ENCODE measurements around the gene RACK1.
"Not testable (repeated sequence)": the region's sequence is repeated elsewhere in the genome, so short reads cannot be mapped to it uniquely, and the experiment has no call there.

RACK1 gene

GRCh38 chr5:181217111-181217802 is 26.4 kb downstream of the RACK1 start:
- TF ChIP-seq CTCF (IDR thresholded peaks at IDR 0.05; ENCODE audit: low read depth, low read length, missing control alignments) = no peak
- H3K4me3 ChIP-seq (replicated peaks; ENCODE audit: low read depth, low read length) = peak overlapping the region; percentile 42
- DNase-seq (ENCODE audit: extremely low read depth, low read depth) = no peak

- DNase-seq (ENCODE audit: extremely low read depth, low read depth) = no peak
- TF ChIP-seq CTCF (IDR thresholded peaks at IDR 0.05; ENCODE audit: low read depth, low read length, missing control alignments) = no peak
- H3K4me3 ChIP-seq (replicated peaks; ENCODE audit: low read depth, low read length) = peak overlapping the region; percentile 42
These were observed 27.4 kb downstream of the RACK1 start for GRCh38 chr5:181215997-181216989.

GRCh38 chr5:181214249-181214648 is 29.5 kb downstream of the RACK1 start:
- not testable (repeated sequence) for DNase-seq (ENCODE audit: extremely low read depth, low read depth); H3K4me3 ChIP-seq (replicated peaks; ENCODE audit: low read depth, low read length)

GRCh38 chr5:181212934-181213333 is 30.8 kb downstream of the RACK1 start:
- no peak overlapping the region for H3K4me3 ChIP-seq (replicated peaks; ENCODE audit: low read depth, low read length)
- no peak for DNase-seq (ENCODE audit: extremely low read depth, low read depth)
- TF ChIP-seq CTCF (IDR thresholded peaks at IDR 0.05; ENCODE audit: low read depth, low read length, missing control alignments) = no peak

GRCh38 chr5:181212080-181212479 is 31.6 kb downstream of the RACK1 start:
- H3K4me3 ChIP-seq (replicated peaks; ENCODE audit: low read depth, low read length) = no peak overlapping the region
- DNase-seq (ENCODE audit: extremely low read depth, low read depth) = no peak
- no peak for TF ChIP-seq CTCF (IDR thresholded peaks at IDR 0.05; ENCODE audit: low read depth, low read length, missing control alignments)

GRCh38 chr5:181211208-181211607 is 32.5 kb downstream of the RACK1 start:
- no peak overlapping the region for H3K4me3 ChIP-seq (replicated peaks; ENCODE audit: low read depth, low read length)
- TF ChIP-seq CTCF (IDR thresholded peaks at IDR 0.05; ENCODE audit: low read depth, low read length, missing control alignments) = no peak
- no peak for DNase-seq (ENCODE audit: extremely low read depth, low read depth)

- not testable (repeated sequence) for H3K4me3 ChIP-seq (replicated peaks; ENCODE audit: low read depth, low read length); DNase-seq (ENCODE audit: extremely low read depth, low read depth)
These were observed 33.0 kb downstream of the RACK1 start for GRCh38 chr5:181210698-181211097.

- DNase-seq (ENCODE audit: extremely low read depth, low read depth); H3K4me3 ChIP-seq (replicated peaks; ENCODE audit: low read depth, low read length): not testable (repeated sequence)
These were observed 33.6 kb downstream of the RACK1 start for GRCh38 chr5:181210148-181210547.

- not testable (repeated sequence) for DNase-seq (ENCODE audit: extremely low read depth, low read depth); H3K4me3 ChIP-seq (replicated peaks; ENCODE audit: low read depth, low read length)
These were observed 34.7 kb downstream of the RACK1 start for GRCh38 chr5:181209006-181209405.

Measured in HFF-Myc (cell line).